GM12801 (cell line): ENCODE data around the gene CDH16.

Source experiments
- CTCF ChIP-seq: IDR thresholded peaks from one replicate; pipeline ENCODE4 v1.5.1; 2011; ENCODE audit warnings: control low read depth; ENCODE audit not compliant: insufficient read length; ENCODE audit errors: extremely low read depth

The CDH16 gene

GRCh38 chr16:66954097-66954659, 35.5 kb upstream of the CDH16 start:
- TF ChIP-seq CTCF: peak; percentile 12

- TF ChIP-seq CTCF: no peak
Observed at GRCh38 chr16:66953462-66954096, 34.9 kb upstream of the CDH16 start.

DNA sequence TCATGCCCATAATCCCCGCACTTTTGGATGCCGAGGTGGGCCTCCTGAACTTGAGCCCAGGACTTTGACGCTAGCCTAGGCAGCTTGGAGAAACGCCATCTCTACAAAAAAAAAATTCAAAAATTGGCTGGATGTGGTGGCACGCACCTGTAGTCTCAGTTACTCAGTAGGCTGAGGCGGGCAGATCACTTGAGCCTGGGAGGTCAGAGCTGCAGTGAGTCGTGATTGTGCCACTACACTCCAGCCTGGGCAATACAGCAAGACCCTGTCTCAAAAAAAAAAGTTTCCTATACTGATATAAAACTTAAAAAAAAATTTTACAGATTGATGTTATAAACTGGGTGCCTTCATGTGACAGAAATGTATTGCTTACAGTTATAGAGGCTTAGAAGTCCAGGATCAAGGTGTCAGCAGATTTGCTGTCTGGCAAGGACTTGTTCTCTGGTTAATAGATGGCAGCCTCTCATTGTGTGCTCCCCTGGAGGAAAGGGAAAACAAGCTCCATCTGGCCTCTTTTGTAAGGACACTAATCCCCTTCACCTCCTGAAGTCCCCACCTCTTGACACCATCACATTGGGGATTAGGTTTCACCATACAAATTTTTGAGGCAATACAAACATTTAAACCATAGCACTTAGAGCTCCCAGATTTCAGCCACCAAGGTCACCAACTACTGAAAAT, 33.9 kb upstream of the CDH16 start:
- TF ChIP-seq CTCF: no peak

- TF ChIP-seq CTCF: no peak
Observed at GRCh38 chr16:66950971-66951790, 32.5 kb upstream of the CDH16 start.

GRCh38 chr16:66950437-66950836, 31.8 kb upstream of the CDH16 start:
- TF ChIP-seq CTCF: no peak

GRCh38 chr16:66949472-66949871, 30.8 kb upstream of the CDH16 start:
- TF ChIP-seq CTCF: no peak

- no peak for TF ChIP-seq CTCF
Observed at GRCh38 chr16:66948837-66949225, 30.1 kb upstream of the CDH16 start.
